PC-3 (cell line): ENCODE measurements around the gene PLEKHM3. TPM values are rescaled to one million over a fixed set of nuclear protein-coding genes. Genes with fewer than 3 reads are reported as not detected.

Experiments
- ATAC-seq: fragments of 200-7000 bp; cut with Tn5 transposase; 2 replicates; pipeline ENCODE4 v1.9.1; 2020; ENCODE audit warnings: mild to moderate bottlenecking, moderate library complexity
- BruUV-seq: library from RNA; stranded (reverse); fragments of 400-500 nt; replicated peaks from 2 replicates; lab custom pipeline; 2021; lab: Mats Ljungman, UMichigan
- CTCF ChIA-PET: fragments of 300-600 bp; sonication (Branson Sonifier 250); formaldehyde crosslinking; loops from one replicate; lab custom pipeline; 2022; ENCODE audit warnings: antibody characterized with exemption; lab: Charles Lee
- POLR2A ChIA-PET: fragments of 300-600 bp; sonication (Branson Sonifier 250); formaldehyde crosslinking; loops from one replicate; lab custom pipeline; 2022; ENCODE audit warnings: antibody characterized with exemption; ENCODE audit not compliant: unreplicated experiment; lab: Charles Lee
- DNase-seq: peaks from one replicate; pipeline ENCODE4 v3.0.0-alpha.2; 2015
- H2AFZ ChIP-seq: fragments of 300-600 bp; sonication (generic); 2 replicates; pipeline ENCODE4 v1.6.0; 2016; ENCODE audit warnings: antibody characterized with exemption, low read length
- H3F3A ChIP-seq: fragments of 300-600 bp; sonication (generic); one replicate; pipeline ENCODE4 v1.6.0; 2017; ENCODE audit warnings: antibody characterized with exemption, low read length, control low read depth, mild to moderate bottlenecking; ENCODE audit not compliant: unreplicated experiment
- H3K27ac ChIP-seq: fragments of 300-600 bp; sonication (generic); 2 replicates; pipeline ENCODE4 v1.5.1; 2016; ENCODE audit warnings: mild to moderate bottlenecking, low read length
- H3K27me3 ChIP-seq: fragments of 300-600 bp; sonication (generic); 2 replicates; pipeline ENCODE4 v1.6.1; 2016; ENCODE audit warnings: low read length, mixed read lengths
- H3K36me3 ChIP-seq: fragments of 300-600 bp; sonication (generic); 2 replicates; pipeline ENCODE4 v1.6.1; 2016; ENCODE audit warnings: low read depth, mixed run types, low read length, mixed read lengths
- H3K4me1 ChIP-seq: fragments of 300-600 bp; sonication (generic); 2 replicates; pipeline ENCODE4 v1.5.1; 2016; ENCODE audit warnings: low read length; ENCODE audit not compliant: insufficient read depth
- H3K4me2 ChIP-seq: fragments of 300-600 bp; sonication (generic); 2 replicates; pipeline ENCODE4 v1.6.0; 2016; ENCODE audit warnings: low read length
- H3K4me3 ChIP-seq: fragments of 300-600 bp; sonication (generic); 2 replicates; pipeline ENCODE4 v1.5.1; 2016; ENCODE audit warnings: mild to moderate bottlenecking, low read length, mixed read lengths
- H3K79me2 ChIP-seq: fragments of 300-600 bp; sonication (generic); 2 replicates; pipeline ENCODE4 v1.6.1; 2017; ENCODE audit warnings: low read length, mixed read lengths
- H3K9ac ChIP-seq: fragments of 300-600 bp; sonication (generic); 2 replicates; pipeline ENCODE4 v1.6.0; 2016; ENCODE audit warnings: mild to moderate bottlenecking, low read length
- H3K9me2 ChIP-seq: fragments of 300-600 bp; sonication (generic); replicated peaks from 2 replicates; pipeline ENCODE4 v1.6.1; 2016; ENCODE audit warnings: mixed run types, low read length, mixed read lengths
- H3K9me3 ChIP-seq: fragments of 300-600 bp; sonication (generic); 2 replicates; pipeline ENCODE4 v1.6.1; 2016; ENCODE audit warnings: low read length, mixed read lengths
- H4K20me1 ChIP-seq: fragments of 300-600 bp; sonication (generic); 2 replicates; pipeline ENCODE4 v1.6.1; 2016; ENCODE audit warnings: low read length, mixed read lengths
- CTCF ChIP-seq: fragments of 300-600 bp; sonication (generic); conservative IDR thresholded peaks from 2 replicates; pipeline ENCODE4 v1.5.1; 2017; ENCODE audit warnings: antibody characterized with exemption, low read depth, mild to moderate bottlenecking, low read length
- EZH2 ChIP-seq: fragments of 300-600 bp; sonication (generic); IDR thresholded peaks from one replicate; pipeline ENCODE4 v1.6.1; 2017; ENCODE audit warnings: antibody characterized with exemption, mild to moderate bottlenecking, low read length; ENCODE audit not compliant: unreplicated experiment
- EZH2phosphoT487 ChIP-seq: fragments of 300-600 bp; sonication (generic); IDR thresholded peaks from 2 replicates; pipeline ENCODE4 v1.6.1; 2018; ENCODE audit warnings: mild to moderate bottlenecking, antibody characterized with exemption, low read length, borderline replicate concordance
- intact Hi-C: fragments of 100-400 bp; cut with micrococcal nuclease; formaldehyde crosslinking; loops from 2 replicates; pipeline ENCODE4 v1.9.0; 2023
- total RNA-seq: library from RNA; depleted of rRNA; stranded (reverse); fragments of >200 nt; gene quantifications from 2 replicates; pipeline ENCODE4 v1.2.3, GENCODE V29; 2014

The PLEKHM3 gene
- total RNA-seq, 1 experiment from 2014 or later, result 5.9 TPM

GRCh38 chr2:207891086-207891844 lies 134.1 kb downstream of the PLEKHM3 start:
- POLR2A ChIA-PET, result no interaction called here
- Histone ChIP-seq H3K9me3 (no peaks in the 10 kb centered on the region), H2AFZ (no peak overlapping the region), H3F3A (no peaks in the 10 kb centered on the region), H3K4me2 (no peak overlapping the region), H3K4me1 (no peaks in the 10 kb centered on the region), H3K27ac (no peak overlapping the region), H3K9me2 (no peaks in the 10 kb centered on the region), H4K20me1 (no peaks in the 10 kb centered on the region), H3K27me3 (no peaks in the 10 kb centered on the region), H3K79me2 (no peaks in the 10 kb centered on the region), H3K4me3 (no peak overlapping the region), H3K36me3 (no peaks in the 10 kb centered on the region), H3K9ac (no peak overlapping the region)
- TF ChIP-seq EZH2 (no peak), CTCF (no peak), EZH2phosphoT487 (no peak)
- BruUV-seq, result no TSS peak
- intact Hi-C loops, result no loop called here
- no peak for DNase-seq
- no peak for ATAC-seq
- CTCF ChIA-PET, result no interaction called here

GRCh38 chr2:207887500-207887899 lies 137.8 kb downstream of the PLEKHM3 start:
- ATAC-seq, result no peak
- H3K27me3 ChIP-seq, result no peaks in the 10 kb centered on the region
- H3K79me2 ChIP-seq, result no peaks in the 10 kb centered on the region
- H2AFZ ChIP-seq, result no peak overlapping the region
- no TSS peak for BruUV-seq
- TF ChIP-seq EZH2phosphoT487, result no peak
- TF ChIP-seq CTCF, result no peak
- no peak for TF ChIP-seq EZH2
- intact Hi-C loops, result no loop called here
- no peak overlapping the region for H3K9ac ChIP-seq
- no peak overlapping the region for H3K4me2 ChIP-seq
- H3F3A ChIP-seq, result no peaks in the 10 kb centered on the region
- no peaks in the 10 kb centered on the region for H3K9me2 ChIP-seq
- H3K4me3 ChIP-seq, result no peak overlapping the region
- no peak for DNase-seq
- H3K9me3 ChIP-seq, result no peaks in the 10 kb centered on the region
- no peaks in the 10 kb centered on the region for H4K20me1 ChIP-seq
- H3K36me3 ChIP-seq, result no peaks in the 10 kb centered on the region
- no peak overlapping the region for H3K27ac ChIP-seq
- ChIA-PET CTCF (no interaction called here), POLR2A (no interaction called here)
- H3K4me1 ChIP-seq, result peaks cover 4% of the 10 kb centered on the region; the same call in 1 of the 2 replicates

- no peak overlapping the region for H3K4me2 ChIP-seq
- no peaks in the 10 kb centered on the region for H3F3A ChIP-seq
- no peaks in the 10 kb centered on the region for H3K27me3 ChIP-seq
- H4K20me1 ChIP-seq, result no peaks in the 10 kb centered on the region
- no peak overlapping the region for H3K4me3 ChIP-seq
- peaks cover 4% of the 10 kb centered on the region; the same call in 1 of the 2 replicates for H3K4me1 ChIP-seq
- no peak overlapping the region for H3K27ac ChIP-seq
- H3K9ac ChIP-seq, result no peak overlapping the region
- POLR2A ChIA-PET, result no interaction called here
- CTCF ChIA-PET, result no interaction called here
- no peaks in the 10 kb centered on the region for H3K36me3 ChIP-seq
- no peaks in the 10 kb centered on the region for H3K9me2 ChIP-seq
- no peaks in the 10 kb centered on the region for H3K79me2 ChIP-seq
- no peak overlapping the region for H2AFZ ChIP-seq
- no peak for DNase-seq
- no peak for TF ChIP-seq EZH2
- no peak for TF ChIP-seq CTCF
- no peak for TF ChIP-seq EZH2phosphoT487
- no peak for ATAC-seq
- no peaks in the 10 kb centered on the region for H3K9me3 ChIP-seq
- intact Hi-C loops, result no loop called here
- BruUV-seq, result no TSS peak
These were observed 140.3 kb downstream of the PLEKHM3 start for GRCh38 chr2:207885010-207885409.
